CD14-positive monocyte (primary cell): Measurements from ENCODE around the gene CAB39L. TPM values are rescaled to one million over a fixed set of nuclear protein-coding genes. Genes with fewer than 3 reads are reported as not detected.

Experiments
- DNase-seq, 3 donors: peaks; one replicate each; pipeline ENCODE4 v3.0.0-alpha.2; 2011 to 2022
- H2AFZ ChIP-seq: 2 replicates; pipeline ENCODE4 v1.6.0; 2012; ENCODE audit warnings: mild to moderate bottlenecking, low read depth, low read length, inconsistent platforms; ENCODE audit not compliant: insufficient read depth, poor library complexity, severe bottlenecking
- H3K27ac ChIP-seq, 2 donors: 1 replicate in 1 of 2; 2 replicates in 1 of 2; pipeline ENCODE4 v1.5.1; 2012 to 2013; ENCODE audit warnings: low read length in 2 of 2, control low read depth in 1 of 2, inconsistent platforms in 1 of 2, low read depth in 1 of 2, mild to moderate bottlenecking in 1 of 2
- H3K27me3 ChIP-seq, 2 donors: one replicate each; pipeline versions ENCODE4 v1.6.0 to v1.6.1; 2011 to 2013; ENCODE audit warnings: low read length in 2 of 2; ENCODE audit not compliant: control insufficient read depth in 2 of 2, insufficient read depth in 2 of 2
- H3K36me3 ChIP-seq, 2 donors: replicated peaks in 1 of 2; 1 replicate in 1 of 2; 2 replicates in 1 of 2; pipeline versions ENCODE4 v1.5.1 to v1.6.1; 2012 to 2013; ENCODE audit warnings: low read length in 2 of 2, control low read depth in 1 of 2, inconsistent platforms in 1 of 2, mild to moderate bottlenecking in 1 of 2; ENCODE audit not compliant: insufficient read depth in 2 of 2, control insufficient read depth in 1 of 2
- H3K4me1 ChIP-seq, 2 donors: 1 replicate in 1 of 2; 2 replicates in 1 of 2; pipeline versions ENCODE4 v1.5.1 to v1.6.1; 2012 to 2013; ENCODE audit warnings: low read length in 2 of 2, control low read depth in 1 of 2, inconsistent platforms in 1 of 2, mild to moderate bottlenecking in 1 of 2, moderate library complexity in 1 of 2; ENCODE audit not compliant: insufficient read depth in 2 of 2, control insufficient read depth in 1 of 2
- H3K4me2 ChIP-seq: replicated peaks from 2 replicates; pipeline ENCODE3; 2012; ENCODE audit warnings: low read length, moderate library complexity, mild to moderate bottlenecking; ENCODE audit not compliant: poor library complexity, severe bottlenecking; ENCODE audit errors: extremely low read depth
- H3K4me3 ChIP-seq, 3 experiments: fragments of 200-600 bp in 1 of 3; sonication (generic) in 1 of 3; replicated peaks in 1 of 3; 1 replicate in 2 of 3; 2 replicates in 1 of 3; pipeline ENCODE4 v1.5.1; 2011 to 2013; ENCODE audit warnings: low read length in 3 of 3, mild to moderate bottlenecking in 3 of 3, control low read depth in 2 of 3, low read depth in 2 of 3, inconsistent platforms in 1 of 3, moderate library complexity in 1 of 3
- H3K79me2 ChIP-seq: 2 replicates; pipeline ENCODE4 v1.6.0; 2012; ENCODE audit warnings: mild to moderate bottlenecking, control low read depth, inconsistent platforms, low read length, moderate library complexity; ENCODE audit not compliant: insufficient read depth
- H3K9ac ChIP-seq: 2 replicates; pipeline ENCODE4 v1.6.0; 2017; ENCODE audit warnings: low read length, mild to moderate bottlenecking; ENCODE audit not compliant: insufficient read depth, poor library complexity, severe bottlenecking
- H3K9me3 ChIP-seq, 2 donors: replicated peaks in 1 of 2; 1 replicate in 1 of 2; 2 replicates in 1 of 2; pipeline versions ENCODE4 v1.5.1 to v1.6.1; 2012 to 2013; ENCODE audit warnings: low read length in 2 of 2, control low read depth in 1 of 2; ENCODE audit not compliant: control insufficient read depth in 1 of 2, insufficient read depth in 1 of 2
- H4K20me1 ChIP-seq: 2 replicates; pipeline ENCODE4 v1.6.0; 2012; ENCODE audit warnings: mild to moderate bottlenecking, low read length, control low read depth, moderate library complexity; ENCODE audit not compliant: insufficient read depth
- H3K27ac Mint-ChIP-seq, 7 donors: one replicate each; pipeline ENCODE4 v1.8.0; 2020; ENCODE audit warnings: mild to moderate bottlenecking in 7 of 7, mixed read lengths in 7 of 7, moderate library complexity in 6 of 7, inconsistent platforms in 2 of 7
- H3K27me3 Mint-ChIP-seq, 3 donors: one replicate each; pipeline ENCODE4 v1.8.0; 2021 to 2022; ENCODE audit warnings: low read depth in 3 of 3, mild to moderate bottlenecking in 3 of 3, mixed read lengths in 3 of 3, moderate library complexity in 3 of 3, inconsistent platforms in 1 of 3
- H3K36me3 Mint-ChIP-seq, 2 donors: one replicate each; pipeline ENCODE4 v1.8.0; 2020; ENCODE audit warnings: mixed read lengths in 2 of 2, inconsistent platforms in 1 of 2, mild to moderate bottlenecking in 1 of 2
- H3K4me1 Mint-ChIP-seq: one replicate; pipeline ENCODE4 v1.8.0; 2020; ENCODE audit warnings: mild to moderate bottlenecking, mixed read lengths
- H3K4me3 Mint-ChIP-seq, 2 donors: one replicate each; pipeline ENCODE4 v1.8.0; 2020; ENCODE audit warnings: mild to moderate bottlenecking in 2 of 2, mixed read lengths in 2 of 2, moderate library complexity in 1 of 2
- H3K9me3 Mint-ChIP-seq, 7 donors: one replicate each; pipeline ENCODE4 v1.8.0; 2020 to 2022; ENCODE audit warnings: mixed read lengths in 7 of 7, mild to moderate bottlenecking in 6 of 7, moderate library complexity in 6 of 7, inconsistent platforms in 2 of 7
- WGBS: methylation state at CpG from one replicate; pipeline ENCODE4 v1.1.5; 2013; ENCODE audit warnings: missing lambda C conversion rate; ENCODE audit not compliant: insufficient coverage; 5-methylcytosine and 5-hydroxymethylcytosine counted together
- intact Hi-C, 2 donors: fragments of 100-400 bp; cut with micrococcal nuclease; formaldehyde crosslinking; loops; one replicate each; pipeline versions ENCODE4 v1.15.0 to v1.15.1; 2023
- polyA plus RNA-seq, 3 donors: library from polyadenylated mRNA; depleted of rRNA in 1 of 3; unstranded in 2 of 3; stranded (reverse) in 1 of 3; fragments of 300-500 nt in 2 of 3; fragments of >200 nt in 1 of 3; fragmentation: Illumina TruSeq in 2 of 3; gene quantifications; 1 replicate in 2 of 3; 2 replicates in 1 of 3; pipeline ENCODE4 v1.2.3, GENCODE V29; 2012 to 2021
- TF ChIP-seq, protein P1 (sequence below): fragments of 200-600 bp; IDR thresholded peaks from one replicate; pipeline ENCODE4 v1.8.0; 2022; ENCODE audit warnings: antibody characterized with exemption, mild to moderate bottlenecking

CAB39L gene
- polyA plus RNA-seq, 3 donors: 1.9 to 5.1 (median 2.7) TPM

DNA sequence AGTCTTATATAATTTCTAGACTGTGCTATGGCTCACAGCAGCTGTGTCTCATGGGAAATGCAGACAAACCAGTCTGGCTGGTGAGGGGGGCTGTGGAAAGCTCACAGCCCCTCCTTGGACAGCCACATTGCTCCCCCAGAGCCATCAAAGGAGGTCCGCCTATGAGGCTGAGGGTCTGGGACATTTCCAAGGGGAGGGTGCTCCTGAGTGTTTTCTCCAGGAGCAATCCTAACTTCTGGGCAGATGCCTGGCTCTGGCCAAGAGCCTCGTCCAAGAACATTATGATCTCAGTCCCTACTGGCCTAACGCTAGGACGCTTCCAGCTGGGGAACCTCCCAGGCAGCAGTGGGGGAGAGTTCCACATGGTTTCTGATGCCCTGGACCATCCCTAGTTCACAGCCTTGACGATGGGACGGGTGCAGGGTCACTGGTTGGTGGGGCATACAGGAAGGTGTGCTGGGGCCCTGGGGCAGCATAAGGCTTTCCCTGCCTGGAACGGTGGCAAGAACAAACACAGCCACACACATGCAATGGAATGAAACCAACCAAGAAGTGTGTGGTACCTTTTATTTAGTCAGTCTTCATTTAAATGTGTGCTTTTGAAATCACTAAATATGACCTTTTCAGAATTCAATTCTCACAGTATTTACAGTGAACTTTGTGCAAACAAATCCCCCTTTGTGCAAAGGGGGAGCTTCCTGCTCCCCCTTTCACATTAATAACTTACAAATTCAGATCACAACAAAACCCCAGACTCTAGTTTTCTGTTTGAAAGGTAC, 135.6 kb downstream of the CAB39L start:
- H3K27ac Mint-ChIP-seq: no peak overlapping the region
- Histone ChIP-seq H3K36me3 (no peaks in the 10 kb centered on the region), H3K4me1 (no peaks in the 10 kb centered on the region), H3K27ac (no peak overlapping the region), H3K79me2 (no peaks in the 10 kb centered on the region), H3K9me3 (no peaks in the 10 kb centered on the region), H2AFZ (no peak overlapping the region), H4K20me1 (no peaks in the 10 kb centered on the region), H3K4me3 (no peak overlapping the region), H3K9ac (no peak overlapping the region), H3K27me3 (no peaks in the 10 kb centered on the region), H3K4me2 (no peak overlapping the region)
- no peaks in the 10 kb centered on the region for H3K9me3 Mint-ChIP-seq
- 97% methylated on average over 4 of the region's 7 CpGs for WGBS
- no peak for DNase-seq
- no peak overlapping the region for H3K4me3 Mint-ChIP-seq
- peaks cover 0 to 10% of the 10 kb centered on the region in 2 donors for H3K36me3 Mint-ChIP-seq
- TF ChIP-seq, protein P1, sequence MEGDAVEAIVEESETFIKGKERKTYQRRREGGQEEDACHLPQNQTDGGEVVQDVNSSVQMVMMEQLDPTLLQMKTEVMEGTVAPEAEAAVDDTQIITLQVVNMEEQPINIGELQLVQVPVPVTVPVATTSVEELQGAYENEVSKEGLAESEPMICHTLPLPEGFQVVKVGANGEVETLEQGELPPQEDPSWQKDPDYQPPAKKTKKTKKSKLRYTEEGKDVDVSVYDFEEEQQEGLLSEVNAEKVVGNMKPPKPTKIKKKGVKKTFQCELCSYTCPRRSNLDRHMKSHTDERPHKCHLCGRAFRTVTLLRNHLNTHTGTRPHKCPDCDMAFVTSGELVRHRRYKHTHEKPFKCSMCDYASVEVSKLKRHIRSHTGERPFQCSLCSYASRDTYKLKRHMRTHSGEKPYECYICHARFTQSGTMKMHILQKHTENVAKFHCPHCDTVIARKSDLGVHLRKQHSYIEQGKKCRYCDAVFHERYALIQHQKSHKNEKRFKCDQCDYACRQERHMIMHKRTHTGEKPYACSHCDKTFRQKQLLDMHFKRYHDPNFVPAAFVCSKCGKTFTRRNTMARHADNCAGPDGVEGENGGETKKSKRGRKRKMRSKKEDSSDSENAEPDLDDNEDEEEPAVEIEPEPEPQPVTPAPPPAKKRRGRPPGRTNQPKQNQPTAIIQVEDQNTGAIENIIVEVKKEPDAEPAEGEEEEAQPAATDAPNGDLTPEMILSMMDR: no peak
- peaks cover 0 to 3% (median 1%) of the 10 kb centered on the region in 3 donors for H3K27me3 Mint-ChIP-seq
- peaks cover 1% of the 10 kb centered on the region for H3K4me1 Mint-ChIP-seq
- intact Hi-C loops: loop anchor here in 1 of 2 donors (10.0 kb wide), 1 partner anchor 127 kb away; no protein-coding TSS in a partner anchor

DNA sequence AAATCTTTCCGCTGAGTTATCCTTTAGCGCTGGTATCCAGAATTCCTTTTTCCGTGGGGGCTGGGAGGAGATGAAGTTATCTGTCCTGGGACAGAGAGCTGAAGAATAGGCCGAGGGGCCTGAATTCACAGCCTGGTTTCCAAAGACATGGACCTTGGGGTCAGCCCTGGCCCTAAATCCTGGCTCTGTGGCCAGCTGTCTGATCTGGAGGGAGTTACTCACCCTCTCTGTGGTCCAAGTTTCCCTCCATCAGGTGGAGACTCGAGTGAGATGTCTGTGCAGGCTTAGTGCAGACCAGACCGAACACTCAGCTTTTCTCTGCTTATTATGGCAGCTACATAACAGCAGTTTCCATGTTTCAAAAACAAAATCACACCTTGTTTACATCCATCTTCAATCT, 136.5 kb downstream of the CAB39L start:
- Histone ChIP-seq H3K36me3 (no peaks in the 10 kb centered on the region), H3K79me2 (no peaks in the 10 kb centered on the region), H3K4me1 (no peaks in the 10 kb centered on the region), H3K9me3 (no peaks in the 10 kb centered on the region), H3K27ac (no peak overlapping the region), H3K27me3 (no peaks in the 10 kb centered on the region), H2AFZ (no peak overlapping the region), H3K4me3 (no peak overlapping the region), H4K20me1 (no peaks in the 10 kb centered on the region), H3K4me2 (no peak overlapping the region), H3K9ac (no peak overlapping the region)
- TF ChIP-seq, protein P1: no peak
- intact Hi-C loops: loop anchor here in 1 of 2 donors (10.0 kb wide), 1 partner anchor 127 kb away; no protein-coding TSS in a partner anchor
- Mint-ChIP-seq H3K27ac (no peak overlapping the region), H3K27me3 (peaks cover 0 to 5% (median 3%) of the 10 kb centered on the region in 3 donors), H3K4me3 (no peak overlapping the region), H3K9me3 (no peaks in the 10 kb centered on the region), H3K36me3 (peaks cover 0 to 10% of the 10 kb centered on the region in 2 donors), H3K4me1 (peaks cover 1% of the 10 kb centered on the region)
- DNase-seq: no peak
- 100% methylated on average over 4 of the region's 6 CpGs for WGBS
